ENCODE measurements around the gene UBQLN4. TPM values are rescaled to one million over a fixed set of nuclear protein-coding genes. Genes with fewer than 3 reads are reported as not detected.

Gene UBQLN4
- total RNA-seq, 4 donors from 2014 or later = 19.5 to 32.1 (median 22.8) TPM

DNA sequence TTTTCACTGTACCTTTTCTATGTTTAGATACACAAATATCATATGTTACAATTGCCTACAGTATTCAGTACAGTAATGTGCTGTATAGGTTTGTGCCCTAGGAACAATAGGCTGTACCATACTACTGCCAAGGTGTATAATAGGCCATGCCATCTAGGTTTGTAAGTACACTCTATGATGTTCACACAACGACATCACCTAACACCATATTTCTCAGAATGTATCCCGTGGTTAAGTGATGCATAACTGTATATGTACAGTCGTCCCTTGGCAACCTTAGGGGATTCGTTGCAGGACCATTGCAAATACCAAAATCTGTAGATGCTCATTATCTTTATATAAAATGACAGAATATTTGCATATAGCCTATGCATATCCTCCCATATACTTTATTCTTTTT is 27.0 kb downstream of the UBQLN4 start:
- Histone ChIP-seq H3K4me3 (no peak overlapping the region), H3K36me3 (no peaks in the 10 kb centered on the region), H3K27ac (no peak overlapping the region), H3K9me3 (no peaks in the 10 kb centered on the region), H3K27me3 (no peaks in the 10 kb centered on the region), H3K4me1 (no peaks in the 10 kb centered on the region)
- TF ChIP-seq POLR2A (IDR thresholded peaks at IDR 0.05) (no peak), EP300 (IDR thresholded peaks at IDR 0.05) (no peak), CTCF (IDR thresholded peaks at IDR 0.05) (no peak)
- 87 to 89% methylated on average over 4 of the region's 4 CpGs for WGBS, 2 donors
- DNase-seq (ENCODE audit: low spot score in 2 of 2) = no peak

DNA sequence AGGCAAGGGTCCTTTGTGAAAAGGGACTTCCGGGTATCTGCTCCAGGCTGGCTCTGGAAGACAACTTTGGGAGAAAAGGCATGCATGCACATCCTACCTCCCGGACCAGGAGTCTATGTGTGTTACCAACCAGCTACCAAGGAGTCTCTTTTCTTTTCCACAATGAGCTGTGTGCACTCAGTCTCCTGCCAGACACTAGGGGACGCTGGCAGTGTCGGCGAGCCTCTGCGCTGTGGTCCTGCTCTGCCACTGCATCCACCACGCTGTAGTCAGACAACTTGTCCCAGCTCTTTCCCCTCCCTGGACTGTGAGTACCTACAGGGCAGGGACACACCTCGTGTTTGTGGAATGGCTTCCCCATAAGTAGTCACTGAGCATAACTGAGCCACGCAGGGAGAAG is 27.7 kb downstream of the UBQLN4 start:
- Histone ChIP-seq H3K9me3 (no peaks in the 10 kb centered on the region), H3K27me3 (no peaks in the 10 kb centered on the region), H3K4me3 (no peak overlapping the region), H3K4me1 (peaks cover 0 to 6% (median 2%) of the 10 kb centered on the region in 4 donors), H3K27ac (no peak overlapping the region), H3K36me3 (no peaks in the 10 kb centered on the region)
- no peak for DNase-seq (ENCODE audit: low spot score in 2 of 2)
- TF ChIP-seq POLR2A (IDR thresholded peaks at IDR 0.05) (no peak), EP300 (IDR thresholded peaks at IDR 0.05) (no peak), CTCF (IDR thresholded peaks at IDR 0.05) (peak in 3 of 5 experiments; percentile 16 to 43 (median 17))
- 10% methylated on average over 9 of the region's 9 CpGs for WGBS, 2 donors

DNA sequence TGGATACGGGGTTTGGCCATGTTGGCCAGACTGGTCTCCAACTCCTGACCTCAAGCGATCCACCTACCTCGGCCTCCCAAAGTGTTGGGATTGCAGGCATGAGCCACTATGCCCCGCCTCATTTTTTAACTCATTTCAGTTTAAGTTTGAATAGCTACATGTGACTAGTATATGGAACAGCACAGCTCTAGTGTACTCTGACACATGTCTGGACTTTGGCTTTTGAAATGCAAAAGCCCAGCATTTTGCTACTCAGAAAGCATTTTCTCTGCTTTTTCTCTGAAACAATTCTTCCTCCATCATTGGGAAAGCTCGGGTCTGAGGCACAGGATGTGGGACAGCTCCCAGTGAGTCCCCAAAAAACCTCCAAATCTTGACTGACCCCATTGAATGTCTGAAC is 28.8 kb downstream of the UBQLN4 start:
- no peak overlapping the region for H3K27ac ChIP-seq
- no peaks in the 10 kb centered on the region for H3K9me3 ChIP-seq
- 75 to 81% methylated on average over 5 of the region's 5 CpGs for WGBS, 2 donors
- TF ChIP-seq CTCF (IDR thresholded peaks at IDR 0.05) = no peak
- no peak for TF ChIP-seq POLR2A (IDR thresholded peaks at IDR 0.05)
- no peak for TF ChIP-seq EP300 (IDR thresholded peaks at IDR 0.05)
- DNase-seq (ENCODE audit: low spot score in 2 of 2) = no peak
- H3K36me3 ChIP-seq = peaks cover 0 to under 1% (median 0%) of the 10 kb centered on the region in 3 donors
- H3K27me3 ChIP-seq = no peaks in the 10 kb centered on the region
- peaks cover 0 to 10% (median 7%) of the 10 kb centered on the region in 4 donors for H3K4me1 ChIP-seq
- H3K4me3 ChIP-seq = no peak overlapping the region

DNA sequence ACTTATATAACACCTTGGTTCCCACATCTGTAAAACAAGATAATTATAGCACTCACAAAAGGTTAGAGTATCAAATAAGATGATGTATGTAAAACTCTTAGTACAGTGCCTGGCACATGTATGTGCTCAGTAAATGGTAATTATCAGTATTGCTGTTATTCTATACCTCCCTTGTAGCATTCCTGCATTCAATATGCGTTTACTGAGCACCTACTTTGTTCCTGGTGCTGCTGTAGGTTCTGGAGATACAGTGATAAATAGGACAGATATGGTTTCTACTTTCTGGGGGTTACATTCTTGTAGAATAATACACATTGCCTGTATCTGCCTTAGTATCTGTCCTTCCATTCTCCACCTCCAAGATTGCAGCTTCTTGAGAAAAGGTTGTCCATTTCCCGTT is 31.6 kb downstream of the UBQLN4 start:
- TF ChIP-seq EP300 (IDR thresholded peaks at IDR 0.05) (no peak), POLR2A (IDR thresholded peaks at IDR 0.05) (no peak), CTCF (IDR thresholded peaks at IDR 0.05) (no peak)
- Histone ChIP-seq H3K36me3 (peaks cover 0 to 26% (median 0%) of the 10 kb centered on the region in 3 donors), H3K27ac (no peak overlapping the region), H3K4me1 (peaks cover 0 to 29% (median 11%) of the 10 kb centered on the region in 4 donors), H3K9me3 (no peaks in the 10 kb centered on the region), H3K4me3 (no peak overlapping the region), H3K27me3 (no peaks in the 10 kb centered on the region)
- DNase-seq (ENCODE audit: low spot score in 2 of 2) = no peak
- WGBS, 2 donors = 71 to 74% methylated on average over 2 of the region's 2 CpGs

DNA sequence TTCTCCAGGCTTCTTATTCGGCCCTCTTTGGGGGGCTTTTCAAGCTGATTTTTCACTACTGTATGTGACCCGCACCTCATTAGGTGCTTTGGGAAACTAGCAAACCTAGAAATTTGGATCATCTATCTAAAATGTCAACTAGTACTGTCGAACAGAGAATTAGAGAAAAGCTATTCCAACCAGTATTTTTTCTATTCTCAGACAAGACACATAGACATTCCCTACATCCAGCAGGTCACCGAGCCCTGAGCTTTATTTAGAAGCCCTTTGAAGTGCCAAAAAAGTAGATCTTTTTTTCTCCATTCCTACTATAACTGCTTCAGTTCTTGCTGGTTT is 32.5 kb downstream of the UBQLN4 start:
- TF ChIP-seq EP300 (IDR thresholded peaks at IDR 0.05) (no peak), CTCF (IDR thresholded peaks at IDR 0.05) (no peak), POLR2A (IDR thresholded peaks at IDR 0.05) (no peak)
- WGBS, 2 donors = 3% methylated on average over 4 of the region's 4 CpGs
- Histone ChIP-seq H3K4me1 (peaks cover 0 to 29% (median 11%) of the 10 kb centered on the region in 4 donors), H3K36me3 (peaks cover 0 to 35% (median 0%) of the 10 kb centered on the region in 3 donors), H3K27me3 (no peaks in the 10 kb centered on the region), H3K27ac (peak overlapping the region in 3 of 4 donors; percentile 90 to 98 (median 96)), H3K4me3 (peak overlapping the region; percentile 72 to 95 (median 86)), H3K9me3 (no peaks in the 10 kb centered on the region)
- DNase-seq (ENCODE audit: low spot score in 2 of 2) = no peak

Data from tibial nerve (tissue), 4 donors.